ENCODE results near the gene CAPZB. TPM values are rescaled to one million over a fixed set of nuclear protein-coding genes. Genes with fewer than 3 reads are reported as not detected.
"Not testable (repeated sequence)": the region's sequence is repeated elsewhere in the genome, so short reads cannot be mapped to it uniquely, and the experiment has no call there.

Gene CAPZB
- total RNA-seq, 1 donor from 2014 or later: 93.6 TPM

DNA sequence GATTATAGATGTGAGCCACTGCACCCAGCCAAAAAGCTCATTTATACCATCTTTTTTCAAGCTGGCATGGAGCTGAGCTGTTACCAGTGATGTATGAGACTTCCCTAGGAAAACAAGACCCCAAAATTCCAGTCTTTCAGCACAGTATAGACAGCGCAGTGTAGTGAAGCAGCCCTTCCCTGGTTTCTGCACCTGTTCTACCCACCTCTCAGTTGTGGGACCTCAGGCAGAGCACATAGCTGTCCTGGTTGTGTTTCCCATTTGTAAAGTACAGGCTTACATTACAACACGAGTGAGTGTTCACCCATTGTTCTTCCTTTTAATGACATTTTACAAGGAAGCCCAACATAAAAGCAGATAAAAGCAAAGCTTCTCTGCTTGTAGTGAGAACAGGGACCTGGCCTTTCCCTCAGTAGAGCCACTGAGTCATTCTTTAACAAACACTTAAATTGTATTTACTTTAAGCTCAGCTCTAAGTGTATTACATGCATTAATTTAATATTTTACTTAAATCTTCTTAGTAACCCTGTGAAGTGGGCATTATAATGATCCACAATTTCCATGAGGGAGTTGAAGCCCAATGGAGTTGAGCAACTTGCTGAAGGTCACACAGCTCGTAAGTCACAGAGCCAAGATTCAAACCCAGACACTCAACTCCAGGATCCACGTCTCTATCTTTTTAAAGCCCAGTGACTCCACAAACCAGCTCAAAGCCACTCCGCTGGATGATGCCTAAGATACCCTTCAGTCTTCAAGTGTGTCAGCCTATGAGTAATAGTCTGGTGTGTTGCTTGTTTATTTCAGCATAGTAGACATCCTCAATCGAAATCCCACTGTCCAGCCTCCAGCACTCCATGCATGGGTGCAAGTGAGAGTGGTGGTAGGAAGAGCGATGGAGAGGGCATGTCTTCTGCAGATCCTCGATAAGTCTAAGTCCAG is 40.5 kb upstream of the CAPZB start:
- Histone ChIP-seq H3K27me3 (ENCODE audit: control insufficient read depth, insufficient read depth, low read length) (no peaks in the 10 kb centered on the region), H3K36me3 (ENCODE audit: control insufficient read depth, insufficient read depth, low read length) (no peaks in the 10 kb centered on the region), H3K4me3 (ENCODE audit: low read depth, low read length) (no peak overlapping the region)
- no peak for DNase-seq (ENCODE audit: low read depth)
- TF ChIP-seq, protein P1, sequence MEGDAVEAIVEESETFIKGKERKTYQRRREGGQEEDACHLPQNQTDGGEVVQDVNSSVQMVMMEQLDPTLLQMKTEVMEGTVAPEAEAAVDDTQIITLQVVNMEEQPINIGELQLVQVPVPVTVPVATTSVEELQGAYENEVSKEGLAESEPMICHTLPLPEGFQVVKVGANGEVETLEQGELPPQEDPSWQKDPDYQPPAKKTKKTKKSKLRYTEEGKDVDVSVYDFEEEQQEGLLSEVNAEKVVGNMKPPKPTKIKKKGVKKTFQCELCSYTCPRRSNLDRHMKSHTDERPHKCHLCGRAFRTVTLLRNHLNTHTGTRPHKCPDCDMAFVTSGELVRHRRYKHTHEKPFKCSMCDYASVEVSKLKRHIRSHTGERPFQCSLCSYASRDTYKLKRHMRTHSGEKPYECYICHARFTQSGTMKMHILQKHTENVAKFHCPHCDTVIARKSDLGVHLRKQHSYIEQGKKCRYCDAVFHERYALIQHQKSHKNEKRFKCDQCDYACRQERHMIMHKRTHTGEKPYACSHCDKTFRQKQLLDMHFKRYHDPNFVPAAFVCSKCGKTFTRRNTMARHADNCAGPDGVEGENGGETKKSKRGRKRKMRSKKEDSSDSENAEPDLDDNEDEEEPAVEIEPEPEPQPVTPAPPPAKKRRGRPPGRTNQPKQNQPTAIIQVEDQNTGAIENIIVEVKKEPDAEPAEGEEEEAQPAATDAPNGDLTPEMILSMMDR (IDR thresholded peaks at IDR 0.05; ENCODE audit: insufficient read depth, low read length, poor library complexity, severe bottlenecking): no peak

DNA sequence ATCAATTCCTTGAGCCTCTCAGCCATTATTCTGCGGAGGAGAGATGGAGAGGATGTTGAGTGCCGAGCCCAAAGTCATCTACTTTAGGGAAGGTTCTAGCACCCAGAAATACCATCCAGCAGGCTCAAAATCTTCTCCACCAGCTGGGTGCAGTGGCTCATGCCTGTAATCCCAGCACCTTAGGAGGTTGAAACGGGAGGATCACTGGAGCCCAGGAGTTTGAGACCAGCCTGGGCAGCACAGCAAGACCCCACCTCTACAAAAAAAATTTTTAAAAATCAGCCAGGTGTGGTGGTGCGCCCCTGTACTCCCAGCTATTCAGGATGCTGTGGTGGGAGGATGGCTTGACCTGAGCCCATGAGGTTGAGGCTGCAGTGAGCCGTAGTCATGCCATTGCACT is 39.5 kb upstream of the CAPZB start:
- H3K4me3 ChIP-seq (ENCODE audit: low read depth, low read length): no peak overlapping the region
- no peak for DNase-seq (ENCODE audit: low read depth)
- no peaks in the 10 kb centered on the region for H3K27me3 ChIP-seq (ENCODE audit: control insufficient read depth, insufficient read depth, low read length)
- no peaks in the 10 kb centered on the region for H3K36me3 ChIP-seq (ENCODE audit: control insufficient read depth, insufficient read depth, low read length)
- TF ChIP-seq, protein P1 (IDR thresholded peaks at IDR 0.05; ENCODE audit: insufficient read depth, low read length, poor library complexity, severe bottlenecking): no peak

DNA sequence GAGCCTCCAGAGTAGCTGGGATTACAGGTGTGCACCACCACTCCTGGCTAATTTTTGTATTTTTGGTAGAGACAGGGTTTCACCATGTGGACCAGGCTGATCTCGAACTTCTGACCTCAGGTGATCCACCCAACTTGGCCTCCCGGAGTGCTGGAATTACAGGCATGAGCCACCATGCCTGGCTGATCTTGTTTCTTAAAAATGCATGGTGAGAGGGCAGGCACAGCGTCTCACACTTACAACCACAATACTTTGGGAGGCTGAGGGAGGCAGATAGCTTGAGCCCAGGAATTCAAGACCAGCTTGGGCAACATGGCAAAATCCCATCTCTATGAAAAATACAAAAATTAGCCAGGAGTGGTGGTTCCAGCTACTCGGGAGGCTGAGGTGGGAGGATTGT is 37.2 kb upstream of the CAPZB start:
- H3K4me3 ChIP-seq (ENCODE audit: low read depth, low read length); H3K27me3 ChIP-seq (ENCODE audit: control insufficient read depth, insufficient read depth, low read length); H3K36me3 ChIP-seq (ENCODE audit: control insufficient read depth, insufficient read depth, low read length); DNase-seq (ENCODE audit: low read depth): not testable (repeated sequence)

DNA sequence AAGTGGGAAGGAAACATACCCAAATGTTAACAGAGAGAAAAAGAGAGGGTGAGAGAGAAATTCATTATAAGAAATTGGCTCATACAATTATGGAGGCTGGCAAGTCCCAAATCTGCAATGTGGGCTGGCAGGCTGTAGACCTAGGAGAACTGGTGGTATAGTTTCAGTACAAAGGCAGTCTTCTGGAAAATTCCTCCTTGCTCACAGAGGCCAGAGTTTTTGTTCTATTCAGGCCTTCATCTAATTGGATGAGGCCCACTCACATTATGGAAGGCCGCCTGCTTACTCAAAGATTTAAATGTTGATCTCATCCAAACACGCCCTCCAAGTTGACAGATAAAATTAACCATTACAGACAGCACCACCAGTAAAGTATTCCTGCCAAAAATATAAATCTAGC is 36.1 kb upstream of the CAPZB start:
- TF ChIP-seq, protein P1 (IDR thresholded peaks at IDR 0.05; ENCODE audit: insufficient read depth, low read length, poor library complexity, severe bottlenecking): no peak
- no peaks in the 10 kb centered on the region for H3K27me3 ChIP-seq (ENCODE audit: control insufficient read depth, insufficient read depth, low read length)
- H3K4me3 ChIP-seq (ENCODE audit: low read depth, low read length): no peak overlapping the region
- no peak for DNase-seq (ENCODE audit: low read depth)
- no peaks in the 10 kb centered on the region for H3K36me3 ChIP-seq (ENCODE audit: control insufficient read depth, insufficient read depth, low read length)

DNA sequence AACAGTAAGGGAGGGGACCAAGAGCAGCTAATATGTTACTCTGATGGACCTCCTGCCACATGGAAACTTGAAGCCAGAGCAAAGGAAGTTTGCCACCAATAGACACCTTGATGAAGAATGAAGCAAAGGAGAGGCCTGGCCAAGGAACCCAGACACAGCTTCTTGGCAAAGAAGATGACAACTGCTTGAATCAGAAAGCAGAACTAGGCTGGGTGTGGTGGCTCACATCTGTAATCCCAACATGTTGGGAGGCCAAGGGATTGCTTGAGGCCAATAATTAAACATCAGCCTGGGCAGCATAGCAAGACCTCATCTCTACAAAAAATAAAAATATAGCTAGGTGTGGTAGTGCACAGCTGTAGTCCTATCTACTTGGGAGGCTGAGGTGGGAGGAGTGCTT is 31.7 kb upstream of the CAPZB start:
- TF ChIP-seq, protein P1 (IDR thresholded peaks at IDR 0.05; ENCODE audit: insufficient read depth, low read length, poor library complexity, severe bottlenecking): no peak
- H3K4me3 ChIP-seq (ENCODE audit: low read depth, low read length): no peak overlapping the region
- DNase-seq (ENCODE audit: low read depth): no peak
- no peaks in the 10 kb centered on the region for H3K27me3 ChIP-seq (ENCODE audit: control insufficient read depth, insufficient read depth, low read length)
- no peaks in the 10 kb centered on the region for H3K36me3 ChIP-seq (ENCODE audit: control insufficient read depth, insufficient read depth, low read length)

DNA sequence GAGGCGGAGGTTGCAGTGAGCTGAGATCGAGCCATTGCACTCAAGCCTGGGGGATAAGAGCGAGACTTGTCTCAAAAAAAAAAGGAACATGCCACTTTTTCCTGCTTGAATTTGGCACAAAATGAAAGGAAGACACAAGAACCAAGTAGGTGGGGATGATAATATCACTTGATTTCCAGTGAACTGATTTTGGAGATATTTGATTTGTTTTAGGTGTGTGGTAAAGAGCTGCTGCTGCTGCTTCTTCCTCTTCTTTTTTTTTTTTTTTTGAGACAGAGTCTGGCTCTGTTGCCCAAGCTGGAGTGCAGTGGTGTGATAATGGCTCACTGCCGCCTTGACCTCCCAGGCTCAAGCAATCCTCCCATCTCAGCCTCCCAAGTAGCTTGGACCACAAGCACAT is 29.9 kb upstream of the CAPZB start:
- TF ChIP-seq, protein P1 (IDR thresholded peaks at IDR 0.05; ENCODE audit: insufficient read depth, low read length, poor library complexity, severe bottlenecking): no peak
- DNase-seq (ENCODE audit: low read depth): no peak
- no peak overlapping the region for H3K4me3 ChIP-seq (ENCODE audit: low read depth, low read length)
- no peaks in the 10 kb centered on the region for H3K27me3 ChIP-seq (ENCODE audit: control insufficient read depth, insufficient read depth, low read length)
- no peaks in the 10 kb centered on the region for H3K36me3 ChIP-seq (ENCODE audit: control insufficient read depth, insufficient read depth, low read length)
